Ovary (tissue), 9 donors: Measurements from ENCODE around the gene GPC6. TPM values are rescaled to one million over a fixed set of nuclear protein-coding genes. Genes with fewer than 3 reads are reported as not detected.

Experiments
- DNase-seq, 5 donors: peaks; one replicate each; pipeline ENCODE4 v3.0.0-alpha.2; 2019 to 2020
- H3K27ac ChIP-seq, 2 donors: fragments of 200-600 bp; one replicate each; pipeline versions ENCODE4 v1.5.1 to v1.8.0; 2019 to 2022
- H3K27me3 ChIP-seq: fragments of 200-600 bp; one replicate; pipeline ENCODE4 v1.8.0; 2022
- H3K36me3 ChIP-seq: fragments of 200-600 bp; sonication (generic); one replicate; pipeline ENCODE4 v1.5.1; 2019
- H3K4me1 ChIP-seq: one replicate; pipeline ENCODE4 v1.8.1; 2013; ENCODE audit warnings: mild to moderate bottlenecking, moderate library complexity; ENCODE audit not compliant: insufficient read depth
- H3K4me3 ChIP-seq: fragments of 200-600 bp; sonication (generic); one replicate; pipeline ENCODE4 v1.5.1; 2017
- H3K9me3 ChIP-seq, 2 donors: fragments of 200-600 bp in 1 of 2; sonication (generic) in 1 of 2; one replicate each; pipeline versions ENCODE4 v1.5.1 to v1.8.1; 2013 to 2019; ENCODE audit warnings: mild to moderate bottlenecking in 1 of 2, moderate library complexity in 1 of 2
- CTCF ChIP-seq, 3 donors: fragments of 450-650 bp in 2 of 3; fragments of 200-600 bp in 1 of 3; IDR thresholded peaks; one replicate each; pipeline versions ENCODE4 v1.5.1 to v1.8.0; 2016 to 2022; ENCODE audit warnings: antibody characterized with exemption in 3 of 3, mild to moderate bottlenecking in 1 of 3
- EP300 ChIP-seq: sonication (generic); formaldehyde crosslinking; IDR thresholded peaks from one replicate; pipeline ENCODE4 v1.6.1; 2017; ENCODE audit warnings: antibody characterized with exemption
- POLR2A ChIP-seq: fragments of 450-650 bp; IDR thresholded peaks from one replicate; pipeline ENCODE4 v1.6.1; 2017; ENCODE audit warnings: antibody characterized with exemption, mild to moderate bottlenecking, moderate library complexity
- WGBS, 3 donors: extraction: QIAGEN DNeasy Blood & Tissue Kit in 1 of 3; methylation state at CpG; one replicate each; pipeline versions ENCODE4 v1.1.5 to v1.1.7; 2013 to 2017; 5-methylcytosine and 5-hydroxymethylcytosine counted together
- intact Hi-C, 4 donors: fragments of 100-400 bp; cut with DNase I; formaldehyde crosslinking; loops; one replicate each; pipeline versions ENCODE4 v1.11.0 to v1.15.1; 2022 to 2023
- polyA plus RNA-seq, 2 donors: library from polyadenylated mRNA; stranded (reverse); fragments of 200-250 nt in 1 of 2; fragments of 350-450 nt in 1 of 2; fragmentation: Illumina TruSeq in 1 of 2; extraction: RNeasy Lipid Tissue Mini Kit (QIAGEN cat#74804) in 1 of 2; gene quantifications; one replicate each; pipeline ENCODE4 v1.2.3, GENCODE V29; 2013 to 2014
- total RNA-seq, 7 donors: library from RNA; depleted of rRNA in 2 of 7; stranded (reverse); fragments of >200 nt in 2 of 7; fragmentation: NEBNext Ultra II Directional in 3 of 7; extraction: Animal tissue kit (Norgen Biotek cat#: 25700) in 3 of 7; gene quantifications; one replicate each; pipeline versions ENCODE4 v1.1.0 to v1.2.4, GENCODE V29; 2016 to 2023
- donor health status: DM: no; HTN: no; CAD: no; lungs with moderate emphysema.
- donor health status: DM: no; HTN: no; CAD: no.
- donor health status: Bipolar disorder and iron deficiency.
- donor health status: DM: yes; HTN: yes; CAD: no.
- donor health status: DM: no; HTN: no; CAD: no.
- donor health status: DM: yes; HTN: yes; CAD: no.

GPC6 gene
- total and polyA plus RNA-seq, 9 donors, result 4.3 to 22.3 (median 17.9) TPM

- intact Hi-C loops, result no loop called here
- Histone ChIP-seq H3K4me1 (no peaks in the 10 kb centered on the region), H3K36me3 (no peaks in the 10 kb centered on the region), H3K4me3 (no peak overlapping the region), H3K27me3 (no peaks in the 10 kb centered on the region), H3K9me3 (no peaks in the 10 kb centered on the region), H3K27ac (no peak overlapping the region)
- DNase-seq, result no peak
- WGBS, 3 donors, result 81 to 84% (median 83%) methylated on average over 5 of the region's 5 CpGs
- TF ChIP-seq CTCF (IDR thresholded peaks at IDR 0.05) (no peak), EP300 (no peak), POLR2A (no peak)
Measured at GRCh38 chr13:93326234-93326811, 99.7 kb downstream of the GPC6 start.

- DNase-seq, result no peak
Measured at GRCh38 chr13:93328943-93329342, 102.3 kb downstream of the GPC6 start.

GRCh38 chr13:93336728-93337127 is 110.1 kb downstream of the GPC6 start:
- WGBS, 3 donors, result 79 to 88% (median 86%) methylated on average over 4 of the region's 4 CpGs
- Histone ChIP-seq H3K4me3 (no peak overlapping the region), H3K27me3 (no peaks in the 10 kb centered on the region), H3K27ac (no peak overlapping the region), H3K4me1 (no peaks in the 10 kb centered on the region), H3K36me3 (no peaks in the 10 kb centered on the region), H3K9me3 (no peaks in the 10 kb centered on the region)
- no peak for TF ChIP-seq EP300
- no peak for TF ChIP-seq CTCF (IDR thresholded peaks at IDR 0.05)
- no peak for TF ChIP-seq POLR2A
- intact Hi-C loops, result no loop called here
- DNase-seq, result no peak

More at GRCh38 chr13:93328943-93329342, 102.3 kb downstream of the GPC6 start:
- WGBS, 3 donors, result 31 to 47% (median 46%) methylated on average over 2 of the region's 2 CpGs
- intact Hi-C loops, result no loop called here
- TF ChIP-seq POLR2A, result no peak
- no peaks in the 10 kb centered on the region for H3K4me1 ChIP-seq
- no peak overlapping the region for H3K27ac ChIP-seq
- H3K4me3 ChIP-seq, result no peak overlapping the region
- no peaks in the 10 kb centered on the region for H3K27me3 ChIP-seq
- no peaks in the 10 kb centered on the region for H3K9me3 ChIP-seq
- no peaks in the 10 kb centered on the region for H3K36me3 ChIP-seq

GRCh38 chr13:93338030-93338429 is 111.4 kb downstream of the GPC6 start:
- intact Hi-C loops, result no loop called here
- Histone ChIP-seq H3K36me3 (no peaks in the 10 kb centered on the region), H3K27ac (no peak overlapping the region), H3K4me3 (no peak overlapping the region), H3K4me1 (no peaks in the 10 kb centered on the region), H3K27me3 (no peaks in the 10 kb centered on the region), H3K9me3 (no peaks in the 10 kb centered on the region)
- TF ChIP-seq EP300 (no peak), CTCF (IDR thresholded peaks at IDR 0.05) (no peak)
- WGBS, 3 donors, result 88 to 94% (median 92%) methylated on average over 5 of the region's 5 CpGs
- no peak for DNase-seq

- DNase-seq, result no peak
- Histone ChIP-seq H3K36me3 (no peaks in the 10 kb centered on the region), H3K4me3 (no peak overlapping the region), H3K4me1 (no peaks in the 10 kb centered on the region), H3K9me3 (no peaks in the 10 kb centered on the region), H3K27me3 (no peaks in the 10 kb centered on the region), H3K27ac (no peak overlapping the region)
- intact Hi-C loops, result no loop called here
- no peak for TF ChIP-seq POLR2A
- TF ChIP-seq CTCF (IDR thresholded peaks at IDR 0.05), result no peak
- TF ChIP-seq EP300, result no peak
- WGBS, 3 donors, result 85 to 87% (median 86%) methylated on average over 2 of the region's 2 CpGs
Measured at GRCh38 chr13:93338906-93339305, 112.3 kb downstream of the GPC6 start.
